Activated CD4-positive, alpha-beta T cell treated with anti-CD3 and anti-CD28 coated beads, Interleukin-2, amount 50 U/mL, for 24 hours (primary cell): ENCODE measurements around the gene SULT2A1.
"Not testable (repeated sequence)": the region's sequence is repeated elsewhere in the genome, so short reads cannot be mapped to it uniquely, and the experiment has no call there.

ENCODE experiments used
- DNase-seq, 2 donors: peaks; one replicate each; pipeline ENCODE4 v3.0.0-alpha.2; 2020; ENCODE audit warnings: low read depth in 1 of 2, low spot score in 1 of 2

SULT2A1 gene

GRCh38 chr19:47886010-47886559 lies at the start of gene SULT2A1:
Gene SULT2A1, minus strand, starts transcription at chr19:47886315. Its CDS starts 58 bp downstream, at chr19:47886257.
- no peak for DNase-seq

- not testable (repeated sequence) for DNase-seq
Measured at GRCh38 chr19:47928581-47928980, 42.5 kb upstream of the SULT2A1 start.

GRCh38 chr19:47920107-47920506 lies 34.0 kb upstream of the SULT2A1 start:
- not testable (repeated sequence) for DNase-seq

GRCh38 chr19:47910191-47910590 lies 24.1 kb upstream of the SULT2A1 start:
- not testable (repeated sequence) for DNase-seq

GRCh38 chr19:47909350-47909749 lies 23.2 kb upstream of the SULT2A1 start:
- DNase-seq = peak; percentile 57 to 74

GRCh38 chr19:47901370-47901769 lies 15.3 kb upstream of the SULT2A1 start:
- DNase-seq = no peak

GRCh38 chr19:47899335-47899734 lies 13.2 kb upstream of the SULT2A1 start:
- no peak for DNase-seq

- DNase-seq = no peak
Measured at GRCh38 chr19:47897861-47898260, 11.7 kb upstream of the SULT2A1 start.

GRCh38 chr19:47896773-47897172 lies 10.7 kb upstream of the SULT2A1 start:
- DNase-seq = no peak

GRCh38 chr19:47896019-47896418 lies 9.9 kb upstream of the SULT2A1 start:
- DNase-seq = no peak

- no peak for DNase-seq
Measured at GRCh38 chr19:47895165-47895782, 9.2 kb upstream of the SULT2A1 start.

GRCh38 chr19:47891923-47892666 lies 6.0 kb upstream of the SULT2A1 start:
- no peak for DNase-seq

- DNase-seq = no peak
Measured at GRCh38 chr19:47891622-47891922, 5.5 kb upstream of the SULT2A1 start.

- no peak for DNase-seq
Measured at GRCh38 chr19:47890865-47891621, 4.9 kb upstream of the SULT2A1 start.

- no peak for DNase-seq
Measured at GRCh38 chr19:47885067-47885463, 1.1 kb downstream of the SULT2A1 start.

GRCh38 chr19:47882890-47883289 lies 3.2 kb downstream of the SULT2A1 start:
- DNase-seq = no peak

- DNase-seq = no peak
Measured at GRCh38 chr19:47881757-47882156, 4.4 kb downstream of the SULT2A1 start.

- DNase-seq = not testable (repeated sequence)
Measured at GRCh38 chr19:47879385-47879784, 6.7 kb downstream of the SULT2A1 start.

- no peak for DNase-seq
Measured at GRCh38 chr19:47878906-47879305, 7.2 kb downstream of the SULT2A1 start.

- DNase-seq = no peak
Measured at GRCh38 chr19:47865166-47865565, 20.9 kb downstream of the SULT2A1 start.

GRCh38 chr19:47863514-47863936 lies 22.6 kb downstream of the SULT2A1 start:
- DNase-seq = peak; percentile 84

GRCh38 chr19:47861630-47862029 lies 24.5 kb downstream of the SULT2A1 start:
- no peak for DNase-seq
